ENCODE results near the gene MED12. TPM values are rescaled to one million over a fixed set of nuclear protein-coding genes. Genes with fewer than 3 reads are reported as not detected.

MED12 gene
- total RNA-seq, 3 donors from 2014 or later = 34.4 to 55.4 (median 47.8) TPM

- intact Hi-C loops (cut with DNase I, micrococcal nuclease) = no loop called here
- ATAC-seq (peak; percentile 14), DNase-seq (no peak)
- H3K36me3 ChIP-seq (ENCODE audit: low read depth) = no peaks in the 10 kb centered on the region
- no peak overlapping the region for H3K4me3 ChIP-seq
- no peaks in the 10 kb centered on the region for H3K9me3 ChIP-seq
- no peak for TF ChIP-seq CTCF (IDR thresholded peaks at IDR 0.05)
- no peaks in the 10 kb centered on the region for H3K4me1 ChIP-seq (ENCODE audit: low read depth)
These were observed 10.5 kb upstream of the MED12 start for GRCh38 chrX:71107762-71108360.

- Histone ChIP-seq H3K36me3 (ENCODE audit: low read depth) (no peaks in the 10 kb centered on the region), H3K9me3 (no peaks in the 10 kb centered on the region), H3K4me1 (ENCODE audit: low read depth) (no peaks in the 10 kb centered on the region), H3K4me3 (no peak overlapping the region)
- no peak for ATAC-seq
- no peak for TF ChIP-seq CTCF (IDR thresholded peaks at IDR 0.05)
- intact Hi-C loops (cut with DNase I, micrococcal nuclease) = no loop called here
- DNase-seq = no peak
These were observed 9.3 kb upstream of the MED12 start for GRCh38 chrX:71109051-71109450.

GRCh38 chrX:71111141-71111843 lies 7.1 kb upstream of the MED12 start, which contains the start of gene IL2RG:
TSS of gene IL2RG (minus strand) at chrX:71111577. CDS start at chrX:71111539, 38 bp downstream.
- Histone ChIP-seq H3K9me3 (no peaks in the 10 kb centered on the region), H3K36me3 (ENCODE audit: low read depth) (no peaks in the 10 kb centered on the region), H3K4me1 (ENCODE audit: low read depth) (no peaks in the 10 kb centered on the region), H3K4me3 (no peak within 1 kb of the TSS)
- DNase-seq (peak; percentile 50 to 77 (median 60)), ATAC-seq (peak; percentile 97)
- intact Hi-C loops (cut with DNase I, micrococcal nuclease) = no loop called here
- TF ChIP-seq CTCF (IDR thresholded peaks at IDR 0.05) = no peak

GRCh38 chrX:71111921-71112431 lies 6.4 kb upstream of the MED12 start:
- peak; percentile 20 for ATAC-seq
- Histone ChIP-seq H3K36me3 (ENCODE audit: low read depth) (no peaks in the 10 kb centered on the region), H3K4me1 (ENCODE audit: low read depth) (no peaks in the 10 kb centered on the region), H3K4me3 (no peak overlapping the region), H3K9me3 (no peaks in the 10 kb centered on the region)
- intact Hi-C loops (cut with DNase I, micrococcal nuclease) = no loop called here
- TF ChIP-seq CTCF (IDR thresholded peaks at IDR 0.05) = no peak
- no peak for DNase-seq

GRCh38 chrX:71117358-71117757 lies 1.0 kb upstream of the MED12 start:
- Histone ChIP-seq H3K36me3 (ENCODE audit: low read depth) (no peaks in the 10 kb centered on the region), H3K4me1 (ENCODE audit: low read depth) (no peaks in the 10 kb centered on the region), H3K9me3 (no peaks in the 10 kb centered on the region), H3K4me3 (no peak overlapping the region)
- DNase-seq (no peak), ATAC-seq (no peak)
- intact Hi-C loops (cut with DNase I, micrococcal nuclease) = no loop called here
- no peak for TF ChIP-seq CTCF (IDR thresholded peaks at IDR 0.05)

Measured in mucosa of descending colon (tissue), 3 donors.